ENCODE results near the gene RBM6. TPM values are rescaled to one million over a fixed set of nuclear protein-coding genes. Genes with fewer than 3 reads are reported as not detected.
"Not testable (repeated sequence)": the region's sequence is repeated elsewhere in the genome, so short reads cannot be mapped to it uniquely, and the experiment has no call there.

RBM6 gene
- total RNA-seq, 1 experiment from 2014 or later = 58.1 TPM

- DNase-seq = no peak
- H3K27me3 ChIP-seq = no peaks in the 10 kb centered on the region
- H3K4me1 ChIP-seq = no peaks in the 10 kb centered on the region
- H3K36me3 ChIP-seq = no peaks in the 10 kb centered on the region
- H3K9me3 ChIP-seq (replicated peaks) = no peaks in the 10 kb centered on the region
- H3K27ac ChIP-seq = no peak overlapping the region
- no peak overlapping the region for H3K4me3 ChIP-seq
Measured at GRCh38 chr3:49910409-49911123, 29.4 kb upstream of the RBM6 start.

- H3K27ac ChIP-seq = no peak overlapping the region
- H3K4me3 ChIP-seq = no peak overlapping the region
- H3K4me1 ChIP-seq = no peaks in the 10 kb centered on the region
- no peaks in the 10 kb centered on the region for H3K27me3 ChIP-seq
- no peaks in the 10 kb centered on the region for H3K36me3 ChIP-seq
- DNase-seq = no peak
- H3K9me3 ChIP-seq (replicated peaks) = no peaks in the 10 kb centered on the region
Measured at GRCh38 chr3:49911124-49911420, 28.9 kb upstream of the RBM6 start.

GRCh38 chr3:49911611-49912010, 28.3 kb upstream of the RBM6 start:
- no peak overlapping the region for H3K27ac ChIP-seq
- H3K27me3 ChIP-seq = no peaks in the 10 kb centered on the region
- no peak overlapping the region for H3K4me3 ChIP-seq
- no peaks in the 10 kb centered on the region for H3K4me1 ChIP-seq
- DNase-seq = no peak
- H3K36me3 ChIP-seq = no peaks in the 10 kb centered on the region
- H3K9me3 ChIP-seq (replicated peaks) = no peaks in the 10 kb centered on the region

- no peak for DNase-seq
- H3K27me3 ChIP-seq = no peaks in the 10 kb centered on the region
- H3K9me3 ChIP-seq (replicated peaks) = no peaks in the 10 kb centered on the region
- no peak overlapping the region for H3K4me3 ChIP-seq
- H3K36me3 ChIP-seq = no peaks in the 10 kb centered on the region
- no peaks in the 10 kb centered on the region for H3K4me1 ChIP-seq
- no peak overlapping the region for H3K27ac ChIP-seq
Measured at GRCh38 chr3:49912881-49913281, 27.1 kb upstream of the RBM6 start.

- no peaks in the 10 kb centered on the region for H3K36me3 ChIP-seq
- no peaks in the 10 kb centered on the region for H3K27me3 ChIP-seq
- H3K4me1 ChIP-seq = no peaks in the 10 kb centered on the region
- no peak for DNase-seq
- no peaks in the 10 kb centered on the region for H3K9me3 ChIP-seq (replicated peaks)
- no peak overlapping the region for H3K4me3 ChIP-seq
- no peak overlapping the region for H3K27ac ChIP-seq
Measured at GRCh38 chr3:49914906-49915305, 25.0 kb upstream of the RBM6 start.

GRCh38 chr3:49916686-49917085, 23.3 kb upstream of the RBM6 start:
- Histone ChIP-seq H3K36me3 (no peaks in the 10 kb centered on the region), H3K4me3 (no peak overlapping the region), H3K27ac (no peak overlapping the region), H3K9me3 (replicated peaks) (no peaks in the 10 kb centered on the region), H3K27me3 (no peaks in the 10 kb centered on the region), H3K4me1 (no peaks in the 10 kb centered on the region)
- DNase-seq = no peak

- DNase-seq = not testable (repeated sequence)
Measured at GRCh38 chr3:49917806-49918590, 22.0 kb upstream of the RBM6 start.

GRCh38 chr3:49924683-49925082, 15.3 kb upstream of the RBM6 start:
- H3K27me3 ChIP-seq = no peaks in the 10 kb centered on the region
- DNase-seq = no peak
- H3K4me1 ChIP-seq = no peaks in the 10 kb centered on the region
- no peaks in the 10 kb centered on the region for H3K9me3 ChIP-seq (replicated peaks)
- H3K36me3 ChIP-seq = no peaks in the 10 kb centered on the region
- no peak overlapping the region for H3K4me3 ChIP-seq
- H3K27ac ChIP-seq = no peak overlapping the region

More at GRCh38 chr3:49917806-49918590, 22.0 kb upstream of the RBM6 start:
- not testable (repeated sequence) for H3K27ac ChIP-seq; H3K36me3 ChIP-seq; H3K27me3 ChIP-seq; H3K9me3 ChIP-seq (replicated peaks); H3K4me3 ChIP-seq; H3K4me1 ChIP-seq

- H3K27ac ChIP-seq = no peak overlapping the region
- no peaks in the 10 kb centered on the region for H3K9me3 ChIP-seq (replicated peaks)
- DNase-seq = no peak
- no peaks in the 10 kb centered on the region for H3K36me3 ChIP-seq
- no peaks in the 10 kb centered on the region for H3K4me1 ChIP-seq
- no peaks in the 10 kb centered on the region for H3K27me3 ChIP-seq
- H3K4me3 ChIP-seq = no peak overlapping the region
Measured at GRCh38 chr3:49925485-49925884, 14.5 kb upstream of the RBM6 start.

GRCh38 chr3:49926117-49926728, 13.7 kb upstream of the RBM6 start:
- no peaks in the 10 kb centered on the region for H3K9me3 ChIP-seq (replicated peaks)
- no peak overlapping the region for H3K4me3 ChIP-seq
- no peak for DNase-seq
- no peaks in the 10 kb centered on the region for H3K27me3 ChIP-seq
- H3K27ac ChIP-seq = no peak overlapping the region
- H3K36me3 ChIP-seq = no peaks in the 10 kb centered on the region
- peaks cover 6% of the 10 kb centered on the region; the same call in 1 of the 2 replicates for H3K4me1 ChIP-seq

- Histone ChIP-seq H3K36me3 (no peaks in the 10 kb centered on the region), H3K27ac (no peak overlapping the region), H3K4me1 (peaks cover 6% of the 10 kb centered on the region; the same call in 1 of the 2 replicates), H3K27me3 (no peaks in the 10 kb centered on the region), H3K9me3 (replicated peaks) (no peaks in the 10 kb centered on the region), H3K4me3 (no peak overlapping the region)
- DNase-seq = no peak
Measured at GRCh38 chr3:49927798-49928197, 12.2 kb upstream of the RBM6 start.

- Histone ChIP-seq H3K27me3 (no peaks in the 10 kb centered on the region), H3K27ac (no peak overlapping the region), H3K36me3 (no peaks in the 10 kb centered on the region), H3K4me3 (no peak overlapping the region; the same call in 1 of the 2 replicates), H3K4me1 (peaks cover 6% of the 10 kb centered on the region; the same call in 1 of the 2 replicates), H3K9me3 (replicated peaks) (no peaks in the 10 kb centered on the region)
- no peak for DNase-seq
Measured at GRCh38 chr3:49928481-49929017, 11.4 kb upstream of the RBM6 start.

GRCh38 chr3:49929291-49930167, 10.4 kb upstream of the RBM6 start, which contains the start of gene MON1A:
Gene MON1A, minus strand, starts transcription at chr3:49929811. Its CDS starts 16,465 bp downstream, at chr3:49913346.
- no peaks in the 10 kb centered on the region for H3K36me3 ChIP-seq
- H3K9me3 ChIP-seq (replicated peaks) = no peaks in the 10 kb centered on the region
- no peaks in the 10 kb centered on the region for H3K27me3 ChIP-seq
- DNase-seq = peak; percentile 93 to 94
- H3K27ac ChIP-seq = peak within 1 kb of the TSS; percentile 36
- peaks cover 6% of the 10 kb centered on the region; the same call in 1 of the 2 replicates for H3K4me1 ChIP-seq
- H3K4me3 ChIP-seq = peak within 1 kb of the TSS; percentile 73

- no peaks in the 10 kb centered on the region for H3K36me3 ChIP-seq
- H3K27me3 ChIP-seq = no peaks in the 10 kb centered on the region
- peaks cover 6% of the 10 kb centered on the region; the same call in 1 of the 2 replicates for H3K4me1 ChIP-seq
- peak overlapping the region; percentile 36 for H3K27ac ChIP-seq
- no peaks in the 10 kb centered on the region for H3K9me3 ChIP-seq (replicated peaks)
- no peak for DNase-seq
- peak overlapping the region; percentile 73 for H3K4me3 ChIP-seq
Measured at GRCh38 chr3:49930168-49930690, 9.7 kb upstream of the RBM6 start.

Data from SJCRH30 (cell line).